Stomach (tissue), 9 donors: ENCODE measurements around the gene IPMK. TPM values are rescaled to one million over a fixed set of nuclear protein-coding genes. Genes with fewer than 3 reads are reported as not detected.

Source experiments
- DNase-seq, 2 donors: peaks; one replicate each; pipeline versions ENCODE4 v3.0.0 to v3.0.0-alpha.2; 2013 to 2019
- H3K27ac ChIP-seq, 5 donors: fragments of 200-600 bp in 4 of 5; sonication (generic) in 4 of 5; one replicate each; pipeline ENCODE4 v1.5.1; 2013 to 2019; ENCODE audit warnings: mild to moderate bottlenecking in 1 of 5, moderate library complexity in 1 of 5
- H3K27me3 ChIP-seq, 3 donors: fragments of 200-600 bp; sonication (generic); one replicate each; pipeline ENCODE4 v1.5.1; 2017 to 2019; ENCODE audit warnings: mixed run types in 1 of 3
- H3K36me3 ChIP-seq, 4 donors: fragments of 200-600 bp; sonication (generic); 1 replicate in 3 of 4; 2 replicates in 1 of 4; pipeline ENCODE4 v1.5.1; 2016 to 2019
- H3K4me1 ChIP-seq, 4 donors: fragments of 200-600 bp; sonication (generic); one replicate each; pipeline ENCODE4 v1.5.1; 2016 to 2019
- H3K4me3 ChIP-seq, 4 donors: fragments of 200-600 bp; sonication (generic) in 3 of 4; one replicate each; pipeline ENCODE4 v1.5.1; 2016 to 2019; ENCODE audit warnings: mild to moderate bottlenecking in 1 of 4
- H3K9me3 ChIP-seq, 4 donors: fragments of 200-600 bp; sonication (generic); one replicate each; pipeline ENCODE4 v1.5.1; 2016 to 2019
- CTCF ChIP-seq, 7 experiments: fragments of 450-650 bp in 4 of 7; fragments of 200-600 bp in 3 of 7; sonication (generic) in 3 of 7; IDR thresholded peaks; one replicate each; pipeline ENCODE4 v1.5.1; 2016 to 2019; ENCODE audit warnings: antibody characterized with exemption in 7 of 7, control low read depth in 2 of 7, mild to moderate bottlenecking in 1 of 7
- EP300 ChIP-seq: sonication (generic); formaldehyde crosslinking; IDR thresholded peaks from one replicate; pipeline ENCODE4 v1.6.1; 2017; ENCODE audit warnings: antibody characterized with exemption
- POLR2A ChIP-seq, 4 donors: fragments of 450-650 bp; IDR thresholded peaks; one replicate each; pipeline ENCODE4 v1.6.1; 2016; ENCODE audit warnings: antibody characterized with exemption in 4 of 4, control low read depth in 2 of 4, mild to moderate bottlenecking in 1 of 4, moderate library complexity in 1 of 4
- POLR2AphosphoS5 ChIP-seq, 3 donors: sonication (generic); formaldehyde crosslinking; IDR thresholded peaks; one replicate each; pipeline ENCODE4 v1.6.1; 2016; ENCODE audit warnings: antibody characterized with exemption in 3 of 3
- WGBS, 5 donors: extraction: QIAGEN DNeasy Blood & Tissue Kit in 3 of 5; methylation state at CpG; one replicate each; pipeline versions ENCODE4 v1.1.5 to v1.1.7; 2013 to 2018; 5-methylcytosine and 5-hydroxymethylcytosine counted together
- intact Hi-C: fragments of 100-400 bp; cut with DNase I; formaldehyde crosslinking; loops from one replicate; pipeline ENCODE4 v1.15.1; 2023; ENCODE audit warnings: low total_unique reads
- polyA plus RNA-seq, 3 donors: library from polyadenylated mRNA; stranded (reverse); fragments of 200-250 nt; gene quantifications; one replicate each; pipeline ENCODE4 v1.2.3, GENCODE V29; 2013
- total RNA-seq, 5 donors: library from RNA; depleted of rRNA; stranded (reverse); fragments of >200 nt; gene quantifications; one replicate each; pipeline versions ENCODE4 v1.1.0 to v1.2.3, GENCODE V29; 2014 to 2016
- donor health status: healthy with polysubstance abuse.
- donor health status: Bipolar disorder and iron deficiency.
- donor health status: healthy.

The IPMK gene
- total and polyA plus RNA-seq, 8 donors, result 1.8 to 15.6 (median 4.1) TPM; not detected in 1

GRCh38 chr10:58305821-58306220, 38.1 kb upstream of the IPMK start:
- Histone ChIP-seq H3K27me3 (peaks cover 0 to 22% (median 0%) of the 10 kb centered on the region in 3 donors), H3K9me3 (no peaks in the 10 kb centered on the region), H3K36me3 (no peaks in the 10 kb centered on the region), H3K4me1 (no peaks in the 10 kb centered on the region), H3K27ac (no peak overlapping the region), H3K4me3 (no peak overlapping the region)
- intact Hi-C loops, result no loop called here
- WGBS, 5 donors, result 38 to 62% (median 45%) methylated on average over 4 of the region's 4 CpGs
- TF ChIP-seq EP300 (no peak), POLR2AphosphoS5 (IDR thresholded peaks at IDR 0.05) (no peak), CTCF (IDR thresholded peaks at IDR 0.05) (no peak), POLR2A (IDR thresholded peaks at IDR 0.05) (no peak)
- no peak for DNase-seq

GRCh38 chr10:58304099-58304633, 36.5 kb upstream of the IPMK start:
- Histone ChIP-seq H3K9me3 (no peaks in the 10 kb centered on the region), H3K27me3 (peaks cover 0 to 22% (median 0%) of the 10 kb centered on the region in 3 donors), H3K4me3 (no peak overlapping the region), H3K4me1 (peaks cover 0 to 6% (median 0%) of the 10 kb centered on the region in 4 donors), H3K36me3 (no peaks in the 10 kb centered on the region), H3K27ac (no peak overlapping the region)
- intact Hi-C loops, result no loop called here
- 83 to 92% (median 88%) methylated on average over 3 of the region's 3 CpGs for WGBS, 5 donors
- DNase-seq, result no peak
- TF ChIP-seq POLR2A (IDR thresholded peaks at IDR 0.05) (no peak), EP300 (no peak), CTCF (IDR thresholded peaks at IDR 0.05) (no peak), POLR2AphosphoS5 (IDR thresholded peaks at IDR 0.05) (no peak)

- TF ChIP-seq EP300 (no peak), POLR2A (IDR thresholded peaks at IDR 0.05) (no peak), POLR2AphosphoS5 (IDR thresholded peaks at IDR 0.05) (no peak), CTCF (IDR thresholded peaks at IDR 0.05) (no peak)
- peaks cover 0 to 22% (median 0%) of the 10 kb centered on the region in 3 donors for H3K27me3 ChIP-seq
- no peak overlapping the region for H3K27ac ChIP-seq
- intact Hi-C loops, result no loop called here
- H3K9me3 ChIP-seq, result no peaks in the 10 kb centered on the region
- H3K4me3 ChIP-seq, result no peak overlapping the region
- H3K4me1 ChIP-seq, result peaks cover 0 to 6% (median 0%) of the 10 kb centered on the region in 4 donors
- no peak for DNase-seq
- H3K36me3 ChIP-seq, result no peaks in the 10 kb centered on the region
- 21 to 39% (median 36%) methylated on average over 2 of the region's 2 CpGs for WGBS, 5 donors
Measured at GRCh38 chr10:58302254-58302653, 34.6 kb upstream of the IPMK start.

GRCh38 chr10:58300676-58301075, 33.0 kb upstream of the IPMK start:
- no peak for TF ChIP-seq POLR2AphosphoS5 (IDR thresholded peaks at IDR 0.05)
- TF ChIP-seq EP300, result no peak
- no peak for TF ChIP-seq CTCF (IDR thresholded peaks at IDR 0.05)
- TF ChIP-seq POLR2A (IDR thresholded peaks at IDR 0.05), result no peak
- Histone ChIP-seq H3K36me3 (no peaks in the 10 kb centered on the region), H3K27ac (no peak overlapping the region), H3K4me1 (peaks cover 0 to 6% (median 0%) of the 10 kb centered on the region in 4 donors), H3K9me3 (no peaks in the 10 kb centered on the region), H3K27me3 (peaks cover 0 to 16% (median 0%) of the 10 kb centered on the region in 3 donors), H3K4me3 (no peak overlapping the region)
- intact Hi-C loops, result no loop called here
- DNase-seq, result no peak
